A549 treated with dexamethasone at 1 μM for 4 hours (cell line): Measurements from ENCODE around the gene ATG4B. TPM values are rescaled to one million over a fixed set of nuclear protein-coding genes. Genes with fewer than 3 reads are reported as not detected.

Experiments
- total RNA-seq: library from RNA; stranded (reverse); fragments of 200-300 nt; extraction: Qiagen RNA extraction; gene quantifications from 5 replicates; pipeline ENCODE4 v1.2.3, GENCODE V29; 2022

ATG4B gene
- 46.5 to 61.0 TPM (median 51.5 TPM) in 5 replicates for total RNA-seq

DNA sequence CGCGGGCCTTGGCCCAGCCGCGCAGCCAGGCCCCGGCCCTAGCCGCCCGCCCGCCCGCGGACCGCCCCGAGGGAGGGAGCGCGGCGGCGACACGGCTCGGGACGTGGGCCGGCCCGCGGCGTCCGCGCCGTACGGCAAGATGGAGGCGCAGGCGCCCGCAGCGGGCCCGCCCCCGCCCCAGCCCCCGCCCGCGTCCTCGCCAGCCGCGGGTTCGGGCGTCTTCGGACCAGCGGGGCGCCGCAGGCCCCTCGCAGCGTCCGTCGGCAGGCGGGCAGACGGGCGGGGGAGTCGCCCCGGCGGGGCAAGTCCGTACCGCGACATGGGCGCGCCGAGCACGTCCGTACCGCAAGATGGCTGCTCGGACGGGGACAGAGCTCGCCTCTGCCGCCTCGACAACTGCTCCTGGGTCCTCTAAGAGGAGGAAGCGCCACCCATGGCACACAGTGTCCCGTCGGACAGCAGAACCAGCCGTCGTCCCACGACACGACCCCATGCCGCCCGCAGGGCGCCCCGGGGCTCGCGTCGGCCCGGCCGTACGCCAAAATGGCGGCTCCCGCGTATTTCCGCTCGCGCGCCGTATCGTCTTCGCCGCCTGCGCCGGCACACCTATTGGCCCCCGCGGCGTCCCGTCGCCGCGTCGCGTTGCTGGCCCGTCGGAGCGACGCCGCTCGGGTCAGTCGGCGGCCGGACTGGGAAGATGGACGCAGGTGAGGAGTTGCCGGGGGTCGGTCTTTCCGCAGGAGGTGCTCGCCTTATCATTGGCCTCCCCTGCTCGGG, at the start of gene ATG4B, which contains the start of gene THAP4:
TSS of gene ATG4B (plus strand) at position 676 of the 777 bp plus-strand sequence. CDS start at position 698, 22 bp downstream.
TSS of gene THAP4 (minus strand) at position 141 of the 777 bp plus-strand sequence. CDS start 141 bp downstream, outside the sequence.

DNA sequence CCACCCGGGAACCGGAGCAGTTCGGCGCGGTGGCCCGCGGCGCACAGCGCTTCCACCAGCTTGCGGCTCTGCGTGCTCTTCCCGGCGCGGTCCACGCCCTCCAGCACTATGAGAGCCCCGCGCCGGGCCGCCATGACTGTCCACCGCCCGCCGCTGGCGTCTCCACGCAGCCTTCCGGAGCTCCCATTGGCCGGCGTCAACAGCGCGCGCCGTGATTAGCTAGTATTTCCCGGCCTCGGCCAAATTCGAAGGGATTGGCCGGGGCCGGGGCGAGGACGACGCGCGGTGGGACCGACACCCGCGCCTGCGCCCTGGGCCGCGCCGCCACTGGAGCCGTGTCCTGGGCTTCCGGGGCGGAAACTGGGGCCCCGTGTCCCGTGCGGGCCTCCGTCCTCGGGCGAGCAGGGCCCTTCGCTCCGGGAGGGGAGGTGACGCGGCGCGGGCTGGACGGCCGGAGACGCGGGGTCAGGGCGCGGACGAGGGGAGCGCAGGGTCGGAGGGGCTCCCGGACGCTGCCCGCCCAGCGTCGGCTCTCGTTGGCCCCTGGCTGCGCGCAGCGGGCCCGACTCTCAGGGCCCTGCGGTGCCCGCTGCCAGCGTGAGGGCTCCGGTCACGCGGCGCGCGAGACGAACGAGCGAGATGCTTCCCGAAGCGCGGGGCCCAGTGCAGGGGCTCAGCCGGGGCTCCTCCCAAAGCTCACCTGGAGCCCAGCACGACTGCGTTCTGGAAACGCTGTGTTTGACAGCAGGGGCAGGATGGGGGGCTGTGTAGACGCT, 49.3 kb downstream of the ATG4B start, which contains the start of gene DTYMK:
TSS of gene DTYMK (minus strand) at position 166 of the 776 bp plus-strand sequence. CDS start at position 134, 32 bp downstream.

DNA sequence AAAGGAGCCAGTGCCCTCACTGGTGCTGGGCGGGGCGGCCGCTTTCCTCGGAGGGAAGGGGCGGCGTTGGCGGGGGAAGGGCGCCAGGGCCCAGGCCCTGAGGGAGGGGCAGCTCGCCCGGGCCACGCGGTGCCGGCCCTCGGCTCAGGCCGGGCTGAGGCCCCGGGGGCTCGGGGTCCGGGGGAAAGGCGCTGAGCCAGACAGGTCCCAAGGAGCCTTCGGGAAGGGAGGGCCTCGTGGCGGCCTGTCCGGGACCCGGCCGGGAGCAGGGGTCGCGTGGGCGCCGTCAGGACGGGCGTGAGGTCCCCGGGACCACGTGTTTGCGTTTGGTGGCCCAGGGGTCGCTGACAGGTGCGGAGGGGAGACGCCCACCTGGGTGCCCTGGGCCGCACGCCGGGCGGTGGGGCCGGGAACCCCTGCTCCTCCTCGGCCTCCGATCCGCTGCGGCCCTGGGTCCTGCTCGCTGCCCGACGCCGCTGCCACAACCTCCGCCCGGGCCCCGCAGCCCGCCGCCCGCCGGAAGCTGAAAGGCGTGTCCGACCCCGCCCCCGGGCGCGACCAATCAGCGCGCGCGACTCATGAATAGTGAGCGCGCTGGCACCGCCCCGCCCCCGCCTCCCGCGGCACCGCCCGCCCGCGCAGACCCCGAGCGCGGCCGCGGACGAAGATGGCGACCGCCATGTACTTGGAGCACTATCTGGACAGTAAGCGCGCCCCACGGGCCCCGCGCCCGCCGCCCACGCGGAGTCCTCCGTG, 64.1 kb downstream of the ATG4B start, which contains the start of gene ING5:
TSS of gene ING5 (plus strand) at position 641 of the 756 bp plus-strand sequence. CDS start at position 668, 27 bp downstream.

Other genes starting within 250 kb of the ATG4B start
- 81.1 to 126 TPM (median 115 TPM) in 5 replicates for gene STK25, start 129.1 kb upstream of the ATG4B start, total RNA-seq
- 27.5 to 36.8 TPM (median 32.0 TPM) in 5 replicates for gene BOK, start 78.9 kb upstream of the ATG4B start, total RNA-seq
- 61.5 to 88.4 TPM (median 82.3 TPM) in 5 replicates for gene THAP4, start 535 bp upstream of the ATG4B start, total RNA-seq
- gene DTYMK, start 49.1 kb downstream of the ATG4B start, total RNA-seq: 111 to 129 TPM (median 113 TPM) in 5 replicates
- gene ING5, start 64.3 kb downstream of the ATG4B start, total RNA-seq: 21.3 to 26.7 TPM (median 23.5 TPM) in 5 replicates
- 5.1 to 10.6 TPM (median 8.5 TPM) in 5 replicates for gene D2HGDH, start 96.9 kb downstream of the ATG4B start, total RNA-seq
- 0.15 to 0.27 TPM (median 0.25 TPM) in 5 replicates for gene GAL3ST2, start 139.1 kb downstream of the ATG4B start, total RNA-seq
- 0.25 to 0.34 TPM (median 0.27 TPM) in 4 of 5 replicates, not detected in the other for gene NEU4, start 171.5 kb downstream of the ATG4B start, total RNA-seq
- 0.03 TPM in 1 of 5 replicates, not detected in the others for gene PDCD1, start 221.2 kb downstream of the ATG4B start, total RNA-seq
- gene RTP5, start 232.0 kb downstream of the ATG4B start, total RNA-seq: not detected in 5 replicates